NT2/D1 (cell line): ENCODE measurements around the gene TAPT1.
"Not testable (repeated sequence)": the region's sequence is repeated elsewhere in the genome, so short reads cannot be mapped to it uniquely, and the experiment has no call there.

Source experiments
- SUZ12 ChIP-seq: IDR thresholded peaks from 2 replicates; pipeline ENCODE4 v1.6.1; 2011; ENCODE audit not compliant: insufficient read length, insufficient read depth; ENCODE audit errors: extremely low read depth
- YY1 ChIP-seq: IDR thresholded peaks from 2 replicates; pipeline ENCODE4 v1.6.1; 2011; ENCODE audit not compliant: insufficient read length, insufficient read depth

GRCh38 chr4:16269742-16270453, 43.6 kb upstream of the TAPT1 start:
- TF ChIP-seq YY1, SUZ12: not testable (repeated sequence)
